ENCODE results near the gene DSCAM.
"Not testable (repeated sequence)": the region's sequence is repeated elsewhere in the genome, so short reads cannot be mapped to it uniquely, and the experiment has no call there.

Gene DSCAM

DNA sequence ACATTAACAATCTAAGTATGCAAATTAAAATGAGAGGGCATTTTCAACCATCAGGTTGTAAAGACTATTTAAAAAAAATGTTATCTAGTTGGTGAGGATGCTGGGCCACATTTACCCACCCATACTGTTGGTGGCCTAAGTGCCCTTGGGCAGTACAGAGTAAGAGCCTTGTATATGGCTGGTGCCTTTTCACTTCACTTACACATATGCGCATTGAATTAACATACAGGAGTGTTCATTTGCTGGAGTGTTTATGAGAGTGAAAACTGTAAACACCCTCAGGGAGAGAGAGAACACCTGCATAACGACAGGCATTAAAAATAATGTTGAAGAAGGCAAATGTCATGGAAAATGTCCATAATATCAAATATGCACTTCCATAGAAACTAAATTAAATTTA is 552.6 kb downstream of the DSCAM start:
- DNase-seq (ENCODE audit: low read depth): no peak

DNA sequence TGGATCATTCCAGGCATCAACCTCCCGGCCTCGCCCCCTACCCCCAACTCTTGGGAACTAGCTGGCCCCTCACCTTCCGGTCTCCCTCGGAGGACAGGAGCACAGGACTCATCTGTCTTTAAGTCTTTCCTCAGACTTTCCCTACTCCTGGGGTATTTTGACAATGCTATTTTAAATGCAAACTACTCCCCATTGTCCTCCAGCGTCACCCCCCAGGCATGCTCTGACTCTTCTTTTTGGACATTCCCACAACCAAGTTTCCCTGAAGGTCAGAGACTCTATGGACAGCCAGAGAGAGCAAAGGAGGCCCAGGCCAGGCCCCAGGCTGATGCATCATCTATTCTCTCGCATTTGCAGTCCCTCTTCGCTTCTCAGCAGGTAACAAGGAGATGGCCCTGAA is 555.4 kb downstream of the DSCAM start:
- no peak for DNase-seq (ENCODE audit: low read depth)

DNA sequence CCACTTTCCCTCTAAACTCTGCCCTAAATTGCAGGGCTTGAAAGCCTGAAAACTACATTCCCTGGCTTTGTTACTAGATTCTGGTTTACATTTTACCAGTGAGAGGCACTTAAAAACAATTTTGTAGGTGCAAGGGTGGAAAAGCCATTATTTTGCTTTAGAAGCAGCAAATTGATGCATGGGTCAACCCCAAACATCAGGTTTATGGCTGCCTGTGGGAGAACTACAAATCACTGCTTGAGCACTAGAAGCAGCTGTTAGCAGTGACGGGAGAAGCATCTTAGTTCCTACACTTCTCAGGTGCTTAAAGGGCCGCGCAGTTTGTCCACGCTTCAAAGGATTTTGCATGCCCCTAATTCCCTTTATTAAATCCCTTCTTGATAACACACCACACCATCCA is 562.5 kb downstream of the DSCAM start:
- DNase-seq (ENCODE audit: low read depth): no peak

DNA sequence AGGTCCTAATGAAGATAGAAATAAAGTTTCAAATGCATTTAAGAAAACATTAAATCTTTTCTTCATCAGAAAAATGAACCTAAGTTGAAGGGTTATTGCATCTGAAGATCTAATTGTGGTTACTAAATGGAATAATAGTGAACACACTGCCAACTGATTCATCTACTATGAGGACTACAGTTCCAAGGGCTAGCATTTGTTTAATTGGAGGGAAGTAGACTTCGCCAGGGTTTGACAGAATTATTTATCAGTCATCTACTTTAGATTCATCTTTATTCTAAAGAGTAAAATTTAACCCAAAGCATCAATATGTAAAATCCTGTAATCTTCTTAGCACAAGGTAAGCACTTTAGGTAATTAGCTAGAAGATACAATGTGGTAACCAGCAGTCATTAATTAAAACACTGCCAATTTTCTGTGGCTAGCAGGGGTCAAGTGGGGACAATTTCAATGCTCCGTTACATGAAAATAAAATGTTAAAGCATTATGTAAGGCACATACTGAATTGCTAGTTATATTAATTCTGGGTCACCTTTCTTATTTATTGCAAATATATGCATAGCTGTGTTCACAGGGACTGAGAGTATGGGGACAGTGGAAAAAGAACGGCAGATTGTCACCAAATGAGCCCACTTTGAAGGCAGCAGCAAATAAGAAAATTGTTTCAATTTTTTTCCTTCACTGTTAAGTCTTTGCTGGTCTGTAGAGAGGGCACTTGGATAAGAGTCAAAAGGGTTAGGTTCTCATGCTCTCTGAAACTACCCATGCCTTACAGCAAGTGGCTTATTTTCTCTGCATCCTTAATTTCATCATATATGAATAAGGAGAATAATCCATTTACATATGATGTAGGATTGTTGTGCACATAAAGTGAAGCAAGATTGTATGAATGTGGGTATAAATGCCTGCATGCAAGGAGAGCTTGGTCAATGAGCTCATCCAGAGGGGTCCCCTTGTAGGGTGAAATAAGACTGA is 563.8 kb downstream of the DSCAM start:
- DNase-seq (ENCODE audit: low read depth): no peak

DNA sequence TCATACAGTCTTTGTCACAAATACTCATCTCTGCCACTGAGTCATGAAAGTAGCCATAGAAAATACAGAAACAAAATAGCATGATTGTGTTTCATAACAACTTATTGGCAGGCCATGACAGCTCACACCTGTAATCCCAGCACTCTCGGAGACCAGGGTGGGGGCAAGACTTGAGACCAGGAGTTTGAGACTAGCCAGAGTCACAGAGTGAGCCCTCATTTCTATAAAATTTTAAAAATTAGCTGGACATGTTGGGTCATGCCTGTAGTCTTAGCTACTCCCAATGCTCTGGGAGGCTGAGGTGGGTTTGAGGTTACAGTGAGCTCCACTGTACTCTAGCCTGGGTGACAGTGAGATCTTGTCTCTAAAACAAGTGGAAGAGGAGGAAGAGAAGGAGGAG is 568.6 kb downstream of the DSCAM start:
- DNase-seq (ENCODE audit: low read depth): no peak

DNA sequence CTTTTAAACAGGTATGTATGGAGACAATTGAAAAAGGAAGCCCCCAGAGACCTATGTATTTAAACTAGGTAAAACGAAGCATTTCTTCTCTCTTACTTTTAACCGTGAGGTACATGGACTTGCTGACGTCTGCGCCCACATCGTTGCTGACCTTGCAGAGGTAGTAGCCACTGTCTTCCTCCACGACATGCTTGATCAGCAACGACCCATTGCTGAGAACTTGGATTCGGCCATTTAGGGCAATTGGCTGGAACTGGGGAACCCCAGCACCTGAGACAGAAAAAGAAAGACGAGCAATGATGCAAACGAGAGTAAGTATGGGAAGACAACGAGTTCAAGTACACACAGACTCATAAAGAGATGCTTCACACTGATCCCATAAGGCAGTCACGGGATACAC is 571.0 kb downstream of the DSCAM start:
- no peak for DNase-seq (ENCODE audit: low read depth)

DNA sequence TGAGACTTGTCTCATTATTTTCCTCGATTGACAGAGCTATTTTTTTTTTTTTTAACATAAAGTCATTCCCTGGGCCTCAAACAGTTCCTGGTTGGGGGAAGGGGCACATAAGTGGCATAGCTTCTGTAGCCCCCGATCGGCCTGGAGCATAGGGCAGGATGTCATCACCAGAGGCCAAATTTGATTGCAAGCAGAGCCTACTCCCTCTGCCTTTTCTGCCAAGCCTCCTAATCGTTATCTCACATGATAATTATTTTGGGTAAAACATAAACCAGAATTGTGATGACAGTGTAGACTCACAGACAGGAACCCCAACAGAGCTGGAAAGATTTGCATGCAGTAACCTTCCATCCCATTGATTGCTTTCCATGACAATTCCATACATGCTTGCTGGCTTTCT is 574.9 kb downstream of the DSCAM start:
- DNase-seq (ENCODE audit: low read depth): no peak

DNA sequence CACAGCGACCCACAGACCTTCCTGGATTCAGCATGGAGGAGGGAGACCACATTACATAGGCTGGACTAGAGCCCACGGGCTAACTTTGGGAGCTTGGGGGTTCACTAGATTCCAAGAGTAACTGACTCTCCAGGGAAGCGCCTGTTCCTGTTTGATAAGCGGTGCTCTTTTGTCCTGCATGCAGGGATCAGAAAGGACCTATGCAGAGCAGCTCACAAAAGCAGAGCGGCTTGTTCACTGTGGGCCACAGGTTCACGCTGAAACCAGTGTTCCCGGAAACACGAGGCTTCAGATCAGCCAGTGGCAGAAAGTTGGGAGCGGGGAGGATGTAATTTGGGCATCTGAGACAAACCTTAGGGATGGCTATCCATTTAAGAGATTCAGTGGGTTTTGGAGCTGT is 575.8 kb downstream of the DSCAM start:
- DNase-seq (ENCODE audit: low read depth): no peak

DNA sequence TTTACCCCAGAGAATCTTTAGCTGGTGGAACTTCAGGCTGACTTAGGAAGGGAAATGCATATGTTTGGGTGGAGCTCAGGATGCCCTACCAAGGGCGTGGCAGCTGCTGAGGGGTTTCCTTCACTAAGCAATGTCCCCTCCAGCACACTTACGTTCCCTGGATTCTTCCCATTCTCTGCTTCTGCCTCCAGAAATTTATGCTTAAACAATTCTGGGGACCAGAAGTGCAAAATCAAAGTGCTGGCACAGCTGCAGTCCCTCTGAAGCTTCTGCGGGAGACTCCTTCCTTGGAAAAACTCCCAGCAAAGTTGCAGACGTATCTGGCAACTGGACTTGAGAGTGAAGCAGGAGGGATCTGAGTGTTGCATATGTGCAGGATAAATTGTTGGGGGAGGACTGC is 576.9 kb downstream of the DSCAM start:
- DNase-seq (ENCODE audit: low read depth): no peak

DNA sequence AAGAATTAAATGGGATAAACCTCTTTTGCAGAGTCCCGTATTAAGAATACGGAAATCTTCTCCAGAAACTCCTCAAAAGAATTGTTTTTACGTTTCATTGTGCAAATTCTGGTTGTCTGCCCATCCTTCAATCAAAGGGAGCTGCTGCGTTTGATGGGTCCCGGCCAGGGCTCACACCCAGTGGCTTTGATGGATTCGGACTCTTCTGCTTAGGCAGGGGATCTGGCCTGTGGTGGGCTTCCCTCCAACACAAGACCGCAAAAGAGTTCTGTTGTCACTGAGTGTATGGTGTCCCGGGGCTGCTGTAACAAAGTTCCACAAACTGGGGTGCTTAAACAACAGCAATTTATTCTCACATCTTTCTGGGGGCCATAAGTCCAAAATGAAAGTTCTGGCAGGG is 577.7 kb downstream of the DSCAM start:
- DNase-seq (ENCODE audit: low read depth): no peak

DNA sequence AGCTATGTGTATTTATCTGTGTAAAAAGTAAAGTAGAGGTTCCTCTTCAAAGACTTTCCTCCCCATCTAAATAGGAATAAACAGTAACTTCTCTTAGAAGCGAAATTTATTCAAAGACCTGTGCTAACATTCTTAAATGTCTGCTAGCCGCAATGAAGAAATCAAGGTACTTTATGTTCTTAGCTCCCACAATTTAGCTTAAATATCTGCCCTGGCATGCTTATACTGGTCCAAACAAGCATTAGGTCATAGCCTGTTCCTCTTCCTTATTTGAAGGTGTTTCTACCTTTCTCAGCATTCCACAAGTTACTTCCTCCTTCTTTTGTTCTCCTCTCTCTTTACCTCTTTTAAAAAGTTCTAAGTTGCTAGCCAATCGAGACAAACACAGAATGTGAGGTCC is 588.5 kb downstream of the DSCAM start:
- not testable (repeated sequence) for DNase-seq (ENCODE audit: low read depth)

DNA sequence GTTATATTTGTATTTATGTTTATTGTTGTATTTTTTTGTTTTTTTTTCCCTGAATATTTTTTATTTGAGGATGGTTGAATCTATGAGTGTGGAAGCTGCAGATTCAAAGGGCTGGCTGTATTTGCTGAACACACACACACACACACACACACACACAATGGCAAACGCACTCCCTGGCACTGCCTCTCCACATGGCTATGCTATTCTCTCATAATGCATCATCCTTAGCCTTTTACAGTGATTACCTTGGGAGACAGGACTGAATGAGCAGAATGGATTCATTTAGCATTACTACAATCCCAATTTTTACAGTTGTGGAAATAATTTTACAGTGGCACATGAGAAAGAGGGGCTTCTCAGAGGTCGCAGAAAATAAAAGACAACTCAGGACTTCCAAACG is 589.6 kb downstream of the DSCAM start:
- DNase-seq (ENCODE audit: low read depth): no peak

DNA sequence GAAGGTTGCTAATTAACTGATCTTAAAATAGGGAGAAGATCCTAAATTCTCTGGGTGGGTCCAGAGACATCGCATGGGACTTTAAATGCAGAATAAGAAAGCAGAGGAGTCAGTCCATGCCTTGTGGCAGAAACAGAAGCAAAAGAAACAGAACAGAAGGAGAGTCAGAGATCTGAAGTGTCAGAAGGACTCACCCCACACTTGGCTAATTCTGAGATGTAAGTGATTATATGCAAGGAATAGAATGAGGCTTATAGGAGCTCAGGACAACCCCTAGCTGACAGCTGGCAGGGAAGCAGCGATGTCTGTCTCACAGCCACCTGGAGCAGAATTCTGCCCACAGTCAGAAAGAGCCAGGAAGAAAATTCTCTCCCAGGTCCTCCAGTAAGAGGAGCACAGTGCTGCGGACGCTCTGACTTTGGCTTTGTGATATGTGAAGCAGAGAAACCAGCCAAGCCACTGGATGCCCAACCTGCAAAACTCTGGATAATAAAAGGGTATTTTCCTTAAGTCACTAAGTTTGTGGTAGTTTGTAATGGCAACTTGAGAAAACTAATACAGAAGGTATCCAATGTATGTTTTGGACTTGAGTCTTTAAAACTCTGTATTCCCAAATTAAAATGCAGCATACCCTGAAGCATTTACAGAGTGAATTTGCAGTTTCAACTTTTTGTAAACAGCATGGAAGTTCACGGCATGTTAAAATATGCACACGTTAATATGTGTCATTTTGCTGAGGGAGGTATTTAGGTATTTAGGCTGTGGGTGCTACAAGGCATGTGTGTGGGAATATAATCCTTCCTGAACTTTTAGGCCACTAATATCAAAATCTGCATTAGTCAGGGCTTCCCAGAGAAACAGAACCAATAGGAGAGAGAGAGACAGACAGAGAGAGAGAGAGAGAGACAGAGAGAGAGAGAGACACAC is 591.2 kb downstream of the DSCAM start:
- DNase-seq (ENCODE audit: low read depth): no peak

DNA sequence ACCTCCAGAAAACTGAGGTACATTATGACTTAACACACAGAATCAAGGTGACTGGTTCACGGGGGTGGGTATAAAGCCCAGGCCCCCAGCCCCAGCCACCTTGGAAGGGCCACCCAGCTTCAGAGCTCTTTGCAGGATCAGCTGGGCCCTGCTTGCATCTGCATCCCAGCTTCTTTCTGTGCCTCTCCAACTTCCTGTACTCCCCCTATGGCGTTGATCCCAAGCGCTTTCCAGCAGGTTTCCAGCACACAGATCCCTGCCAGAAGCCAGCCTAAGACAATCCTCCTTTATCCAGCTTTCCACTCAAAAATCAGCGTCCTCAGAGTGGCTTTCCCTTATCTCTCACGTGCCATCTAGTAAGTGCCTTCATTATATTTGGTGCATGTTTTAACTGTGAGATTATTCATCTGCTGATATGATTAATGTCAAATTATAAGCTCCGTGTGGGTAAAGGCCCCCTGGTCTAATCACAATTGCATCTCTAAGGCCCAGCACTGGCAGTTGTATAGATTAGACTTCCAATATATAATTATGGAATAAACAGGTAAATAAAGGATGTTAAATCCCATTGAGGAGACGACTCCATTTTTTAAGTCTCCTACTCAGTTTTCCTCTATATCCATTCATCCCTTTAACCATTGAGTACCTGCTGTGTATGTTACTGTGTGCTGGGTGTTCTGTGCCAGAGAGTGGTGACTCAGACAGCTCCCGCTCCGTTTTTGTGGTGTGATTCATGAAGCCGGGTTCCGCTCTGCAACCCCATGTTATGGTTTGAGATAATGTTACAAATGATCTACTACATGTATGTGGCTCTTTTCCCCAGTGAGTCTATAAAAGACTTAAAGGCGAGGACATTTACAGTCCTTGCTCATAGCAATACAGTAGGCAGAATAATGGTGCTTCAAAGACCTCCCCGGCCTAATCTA is 592.2 kb downstream of the DSCAM start:
- no peak for DNase-seq (ENCODE audit: low read depth)

DNA sequence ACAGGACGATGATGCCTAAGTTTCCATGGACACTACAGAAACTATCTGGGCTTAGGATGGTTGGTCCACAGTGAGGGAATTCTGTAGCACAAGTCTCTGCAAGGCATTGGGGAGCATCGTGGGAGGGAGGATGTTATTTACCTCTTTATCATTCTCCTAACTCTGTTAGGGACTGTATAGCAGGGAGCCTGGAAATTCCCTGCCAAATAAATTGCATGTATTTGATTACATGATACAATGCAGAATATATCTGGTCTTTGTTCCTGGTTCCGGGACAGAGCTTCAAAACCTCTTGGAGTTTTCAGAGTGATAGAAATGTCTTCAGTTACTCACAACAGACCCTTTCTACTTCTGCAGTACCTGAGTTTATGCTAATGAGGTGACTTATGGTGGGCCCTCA is 593.8 kb downstream of the DSCAM start:
- DNase-seq (ENCODE audit: low read depth): no peak

DNA sequence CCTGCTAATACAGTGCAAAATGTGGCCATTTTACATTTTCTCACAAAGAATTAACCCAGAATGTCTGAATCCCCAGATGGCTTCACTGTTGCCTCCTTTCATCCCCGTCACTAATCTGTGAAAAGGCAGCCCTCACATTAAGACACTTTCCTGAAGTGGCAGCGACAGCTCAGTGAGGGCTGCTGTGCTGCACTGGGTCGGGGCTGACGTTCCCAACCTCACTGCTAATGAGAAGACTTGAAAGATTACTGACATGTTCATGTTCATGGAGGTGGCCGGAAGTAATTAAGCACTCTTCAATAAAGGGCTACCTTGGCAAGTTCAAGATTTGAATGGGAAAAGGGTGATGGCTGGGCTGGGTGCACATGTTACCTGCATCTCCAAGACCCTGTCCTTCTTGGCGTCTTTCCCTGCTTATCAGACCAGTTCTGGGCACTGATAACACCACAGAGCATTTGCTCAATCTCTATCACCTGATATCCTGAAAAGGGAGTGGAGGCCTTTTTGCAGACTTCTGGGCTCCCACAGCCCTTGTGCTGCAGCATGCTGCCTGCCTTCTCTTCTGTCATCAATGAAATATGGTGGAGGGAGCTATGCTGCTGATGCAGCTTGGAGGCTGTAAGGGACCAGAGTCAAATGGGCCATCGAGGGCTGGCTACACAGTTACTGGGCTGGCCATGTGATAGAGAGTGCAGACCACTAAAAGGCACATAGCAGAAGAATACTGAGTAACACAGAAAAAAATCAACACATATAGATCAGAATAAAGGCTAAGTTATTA is 596.3 kb downstream of the DSCAM start:
- DNase-seq (ENCODE audit: low read depth): no peak

DNA sequence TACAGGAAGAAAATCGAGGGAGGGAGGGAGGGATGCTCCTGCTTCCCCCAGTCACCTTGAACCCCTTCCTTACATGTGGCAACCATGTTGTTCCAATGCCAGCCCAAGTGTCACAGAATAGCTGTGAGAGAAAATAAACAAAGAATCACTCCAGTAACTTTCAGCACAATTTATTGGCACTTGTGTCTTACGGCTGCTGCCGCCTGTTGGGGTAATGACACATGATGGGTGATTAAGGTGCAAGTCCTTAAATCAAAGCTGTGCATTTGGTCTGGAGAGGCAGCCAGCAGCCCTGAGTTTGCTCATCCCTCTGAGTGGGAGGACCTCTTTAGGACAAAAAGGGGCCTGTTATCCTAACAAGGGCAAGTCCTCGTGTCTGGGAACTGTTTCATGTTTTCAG is 602.0 kb downstream of the DSCAM start:
- no peak for DNase-seq (ENCODE audit: low read depth)

DNA sequence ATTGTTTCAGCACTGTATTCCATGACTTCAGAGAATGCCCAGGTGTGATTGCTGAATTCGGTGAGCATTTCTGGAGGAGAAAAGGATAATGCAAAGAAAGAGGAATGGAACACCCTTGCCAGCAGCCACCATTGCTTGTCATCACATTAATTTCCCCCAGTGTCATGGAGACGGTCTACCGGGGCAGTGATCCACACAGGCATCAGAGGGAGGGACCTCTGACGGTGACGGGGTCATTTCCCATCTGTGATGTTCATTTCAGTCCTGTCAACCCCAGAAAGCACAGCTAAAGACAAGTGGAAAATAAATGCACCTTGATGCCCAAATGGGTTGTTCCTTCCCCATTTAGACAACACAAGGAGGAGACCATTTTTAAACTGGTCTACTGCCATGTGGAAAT is 603.3 kb downstream of the DSCAM start:
- no peak for DNase-seq (ENCODE audit: low read depth)

DNA sequence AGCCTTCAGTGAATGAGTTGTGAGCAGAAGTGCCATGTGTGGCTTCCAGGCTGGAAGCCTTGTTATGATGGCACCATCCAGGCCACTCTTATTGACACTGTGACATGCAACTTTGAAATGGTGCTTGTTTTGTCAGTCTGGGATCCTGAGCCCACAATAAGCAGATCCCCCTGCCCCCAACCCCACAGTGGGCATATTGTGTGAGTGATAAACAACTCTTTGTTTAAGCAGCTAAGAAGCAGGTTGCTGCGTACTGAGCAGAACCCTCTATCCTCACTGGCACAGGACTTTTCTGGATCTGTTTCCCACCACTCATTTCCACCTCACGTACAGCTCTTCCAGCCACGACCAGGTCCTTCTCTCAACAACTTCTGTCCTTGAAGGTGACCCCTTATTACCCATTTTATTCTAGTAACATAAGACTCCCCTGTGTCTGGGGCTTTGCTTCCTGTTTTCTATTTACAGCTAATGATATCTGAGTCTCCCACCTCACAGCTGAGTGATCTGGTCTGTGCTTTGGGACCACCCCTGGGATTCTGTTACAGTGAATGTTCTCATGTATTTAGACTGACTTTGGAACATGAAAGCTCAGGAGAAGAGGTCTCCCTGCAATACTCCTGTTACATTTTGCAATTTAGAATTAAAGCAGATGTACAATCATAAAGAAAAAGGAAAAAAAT is 604.2 kb downstream of the DSCAM start:
- DNase-seq (ENCODE audit: low read depth): no peak

DNA sequence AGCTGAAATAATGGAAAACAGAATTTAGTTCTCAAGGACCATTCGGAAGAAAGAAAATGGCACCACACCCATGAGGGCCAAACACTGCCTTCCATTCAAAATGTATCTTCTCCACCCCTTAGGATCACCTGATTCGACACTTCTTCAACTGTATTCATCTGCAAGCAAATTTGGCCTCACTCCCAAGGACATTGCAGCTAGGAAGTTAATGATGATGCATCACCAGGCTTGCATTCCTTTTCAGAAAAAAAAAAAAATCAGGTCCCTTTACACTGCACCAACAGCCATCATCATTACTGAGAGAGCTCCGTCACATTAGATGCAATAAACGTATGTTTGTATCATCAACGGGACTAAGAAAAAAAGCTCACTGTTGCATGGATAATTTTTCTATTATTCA is 611.4 kb downstream of the DSCAM start:
- no peak for DNase-seq (ENCODE audit: low read depth)

DNA sequence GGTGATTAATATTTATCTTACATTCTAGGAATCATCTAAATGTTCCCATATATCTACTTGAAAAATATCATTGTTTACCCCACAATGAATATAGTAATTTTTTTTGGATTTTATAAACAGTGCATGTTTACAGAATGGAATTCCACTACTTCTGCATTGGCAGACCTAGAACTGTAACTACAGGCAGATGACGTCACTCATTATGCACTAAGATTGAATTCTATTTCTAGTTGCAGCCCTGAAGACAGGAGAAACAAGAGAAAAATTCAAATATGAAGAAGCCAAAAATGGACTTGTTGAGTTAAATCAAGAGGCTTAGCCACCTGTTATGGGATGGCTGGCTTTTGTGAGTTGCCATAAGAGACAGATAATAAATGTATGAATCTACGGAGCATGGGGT is 615.0 kb downstream of the DSCAM start:
- no peak for DNase-seq (ENCODE audit: low read depth)

Data from fibroblast of gingiva (primary cell).